B cell (primary cell): ENCODE data around the gene S1PR3. TPM values are rescaled to one million over a fixed set of nuclear protein-coding genes. Genes with fewer than 3 reads are reported as not detected.

ENCODE experiments used
- ATAC-seq: fragments of 200-7000 bp; cut with Tn5 transposase; one replicate; pipeline ENCODE4 v1.10.0; 2021; ENCODE audit warnings: low read depth, mild to moderate bottlenecking, moderate number of reproducible peaks, moderate library complexity
- CTCF ChIA-PET: fragments of 350-600 bp; sonication (Branson Sonifier 250); formaldehyde crosslinking; loops from one replicate; lab custom pipeline; 2021; ENCODE audit warnings: antibody characterized with exemption, inconsistent platforms; lab: Charles Lee
- POLR2A ChIA-PET: fragments of 350-600 bp; sonication (Branson Sonifier 250); formaldehyde crosslinking; loops from one replicate; lab custom pipeline; 2021; ENCODE audit warnings: antibody characterized with exemption; lab: Charles Lee
- DNase-seq: peaks from one replicate; pipeline ENCODE4 v3.0.0; 2013
- H2AFZ ChIP-seq: 2 replicates; pipeline ENCODE4 v1.6.1; 2012; ENCODE audit warnings: mild to moderate bottlenecking, low read depth, low read length; ENCODE audit not compliant: insufficient read depth, poor library complexity, severe bottlenecking
- H3K27ac ChIP-seq, 2 donors: 1 replicate in 1 of 2; 2 replicates in 1 of 2; pipeline ENCODE4 v1.5.1; 2012 to 2013; ENCODE audit warnings: low read length in 2 of 2, mild to moderate bottlenecking in 2 of 2, moderate library complexity in 1 of 2
- H3K27me3 ChIP-seq, 4 experiments: fragments of 200-600 bp in 1 of 4; sonication (generic) in 1 of 4; replicated peaks in 1 of 4; 1 replicate in 2 of 4; 2 replicates in 2 of 4; pipeline versions ENCODE4 v1.6.1 to v1.7.0; 2013 to 2016; ENCODE audit warnings: low read length in 3 of 4, mild to moderate bottlenecking in 2 of 4, mixed read lengths in 1 of 4, moderate library complexity in 1 of 4; ENCODE audit not compliant: insufficient read depth in 4 of 4, control insufficient read depth in 3 of 4; ENCODE audit errors: control extremely low read depth in 1 of 4
- H3K36me3 ChIP-seq, 2 experiments: replicated peaks in 1 of 2; 1 replicate in 1 of 2; 2 replicates in 1 of 2; pipeline versions ENCODE4 v1.6.1 to v1.7.1; 2013; ENCODE audit warnings: low read length in 1 of 2; ENCODE audit not compliant: insufficient read depth in 2 of 2, control insufficient read depth in 1 of 2; ENCODE audit errors: control extremely low read depth in 1 of 2, extremely low read depth in 1 of 2
- H3K4me1 ChIP-seq, 2 donors: fragments of 200-600 bp in 1 of 2; sonication (generic) in 1 of 2; 1 replicate in 1 of 2; 2 replicates in 1 of 2; pipeline versions ENCODE4 v1.5.1 to v1.6.1; 2013 to 2017; ENCODE audit warnings: low read length in 2 of 2; ENCODE audit not compliant: control insufficient read depth in 2 of 2, insufficient read depth in 2 of 2
- H3K4me2 ChIP-seq: replicated peaks from 2 replicates; pipeline ENCODE3; 2012; ENCODE audit warnings: mild to moderate bottlenecking, low read depth, low read length; ENCODE audit not compliant: poor library complexity, severe bottlenecking
- H3K4me3 ChIP-seq, 5 experiments: fragments of 200-600 bp in 1 of 5; sonication (generic) in 1 of 5; 1 replicate in 3 of 5; 2 replicates in 2 of 5; pipeline versions ENCODE4 v1.5.1 to v1.7.0; 2011 to 2016; ENCODE audit warnings: low read length in 4 of 5, mild to moderate bottlenecking in 4 of 5, low read depth in 2 of 5, control low read depth in 1 of 5, moderate library complexity in 1 of 5; ENCODE audit not compliant: insufficient read depth in 1 of 5; ENCODE audit errors: control extremely low read depth in 1 of 5, extremely low read depth in 1 of 5
- H3K79me2 ChIP-seq: fragments of 200-600 bp; sonication (generic); one replicate; pipeline ENCODE4 v1.6.0; 2016; ENCODE audit warnings: low read length; ENCODE audit not compliant: control insufficient read depth, insufficient read depth
- H3K9ac ChIP-seq: fragments of 200-600 bp; sonication (generic); 2 replicates; pipeline ENCODE4 v1.6.1; 2017; ENCODE audit warnings: mild to moderate bottlenecking, low read length, moderate library complexity
- H3K9me3 ChIP-seq, 3 donors: one replicate each; pipeline versions ENCODE4 v1.6.1 to v1.7.1; 2013; ENCODE audit warnings: low read length in 2 of 3; ENCODE audit not compliant: control insufficient read depth in 2 of 3, insufficient read depth in 1 of 3; ENCODE audit errors: control extremely low read depth in 1 of 3
- H4K20me1 ChIP-seq: 2 replicates; pipeline ENCODE4 v1.6.0; 2012; ENCODE audit warnings: mild to moderate bottlenecking, low read length; ENCODE audit not compliant: insufficient read depth, control insufficient read depth, poor library complexity, severe bottlenecking
- H3K27ac Mint-ChIP-seq: one replicate; pipeline ENCODE4 v1.8.0; 2021; ENCODE audit warnings: mixed read lengths
- H3K27me3 Mint-ChIP-seq: one replicate; pipeline ENCODE4 v1.8.0; 2021; ENCODE audit warnings: mixed read lengths
- H3K4me1 Mint-ChIP-seq: one replicate; pipeline ENCODE4 v1.8.0; 2021; ENCODE audit warnings: mixed read lengths
- H3K4me3 Mint-ChIP-seq: one replicate; pipeline ENCODE4 v1.8.0; 2021; ENCODE audit warnings: mixed read lengths
- H3K9me3 Mint-ChIP-seq: one replicate; pipeline ENCODE4 v1.8.0; 2022; ENCODE audit warnings: mixed read lengths; ENCODE audit not compliant: insufficient read depth
- EZH2 ChIP-seq: IDR thresholded peaks from 2 replicates; pipeline ENCODE4 v1.6.1; 2012; ENCODE audit warnings: borderline replicate concordance, low read depth, mild to moderate bottlenecking, moderate library complexity, low read length; ENCODE audit not compliant: insufficient read depth, poor library complexity, severe bottlenecking
- WGBS: methylation state at CpG from one replicate; pipeline ENCODE4 v1.1.5; 2013; ENCODE audit warnings: missing lambda C conversion rate; ENCODE audit not compliant: insufficient coverage; 5-methylcytosine and 5-hydroxymethylcytosine counted together
- intact Hi-C: fragments of 100-400 bp; cut with micrococcal nuclease; formaldehyde crosslinking; loops from one replicate; pipeline ENCODE4 v1.10.0; 2022
- polyA plus RNA-seq: library from polyadenylated mRNA; depleted of rRNA; stranded (reverse); fragments of >200 nt; gene quantifications from 2 replicates; pipeline ENCODE4 v1.2.3, GENCODE V29; 2012
- total RNA-seq, 2 donors: library from RNA; stranded (reverse); fragments of 120-200 nt in 1 of 2; gene quantifications; 1 replicate in 1 of 2; 2 replicates in 1 of 2; pipeline versions ENCODE4 v1.2.3 to v1.2.4, GENCODE V29; 2013 to 2022
- TF ChIP-seq, protein P1 (sequence below): fragments of 200-600 bp; IDR thresholded peaks from one replicate; pipeline ENCODE4 v1.8.0; 2022; ENCODE audit warnings: antibody characterized with exemption, mild to moderate bottlenecking

Gene S1PR3
- total and polyA plus RNA-seq, 2 donors (not counting 1 experiment from before 2014, with no cell fraction given): 0.25 TPM; not detected in 1

DNA sequence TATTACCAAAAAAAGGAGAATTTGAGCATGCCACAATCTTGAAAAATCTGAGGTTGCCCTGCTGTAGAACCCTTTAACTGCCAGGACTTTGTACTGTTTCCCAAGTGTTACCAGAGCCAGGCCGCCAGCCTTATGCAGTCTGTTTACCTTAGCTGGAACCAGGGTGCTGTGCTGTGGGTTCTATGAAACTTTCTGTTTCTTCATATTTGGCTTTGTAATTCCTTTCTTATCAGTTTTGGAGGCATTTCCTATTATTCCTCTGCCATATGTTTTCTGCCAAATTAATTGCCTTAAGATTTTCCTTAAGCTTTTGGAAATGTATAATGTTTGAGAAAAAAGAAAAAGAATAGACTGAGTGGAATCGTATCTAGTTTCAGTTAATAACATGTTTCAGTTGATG is 2.1 kb downstream of the S1PR3 start:
- Histone ChIP-seq H3K9ac (no peak overlapping the region), H3K4me2 (no peak overlapping the region), H3K4me3 (no peak overlapping the region), H3K27ac (no peak overlapping the region), H3K36me3 (no peaks in the 10 kb centered on the region), H2AFZ (no peak overlapping the region), H3K4me1 (peaks cover 15 to 19% of the 10 kb centered on the region in 2 donors), H3K27me3 (peaks cover 0 to 42% (median 19%) of the 10 kb centered on the region in 4 experiments), H4K20me1 (no peaks in the 10 kb centered on the region), H3K79me2 (no peaks in the 10 kb centered on the region), H3K9me3 (no peaks in the 10 kb centered on the region)
- TF ChIP-seq EZH2: no peak
- TF ChIP-seq, protein P1, sequence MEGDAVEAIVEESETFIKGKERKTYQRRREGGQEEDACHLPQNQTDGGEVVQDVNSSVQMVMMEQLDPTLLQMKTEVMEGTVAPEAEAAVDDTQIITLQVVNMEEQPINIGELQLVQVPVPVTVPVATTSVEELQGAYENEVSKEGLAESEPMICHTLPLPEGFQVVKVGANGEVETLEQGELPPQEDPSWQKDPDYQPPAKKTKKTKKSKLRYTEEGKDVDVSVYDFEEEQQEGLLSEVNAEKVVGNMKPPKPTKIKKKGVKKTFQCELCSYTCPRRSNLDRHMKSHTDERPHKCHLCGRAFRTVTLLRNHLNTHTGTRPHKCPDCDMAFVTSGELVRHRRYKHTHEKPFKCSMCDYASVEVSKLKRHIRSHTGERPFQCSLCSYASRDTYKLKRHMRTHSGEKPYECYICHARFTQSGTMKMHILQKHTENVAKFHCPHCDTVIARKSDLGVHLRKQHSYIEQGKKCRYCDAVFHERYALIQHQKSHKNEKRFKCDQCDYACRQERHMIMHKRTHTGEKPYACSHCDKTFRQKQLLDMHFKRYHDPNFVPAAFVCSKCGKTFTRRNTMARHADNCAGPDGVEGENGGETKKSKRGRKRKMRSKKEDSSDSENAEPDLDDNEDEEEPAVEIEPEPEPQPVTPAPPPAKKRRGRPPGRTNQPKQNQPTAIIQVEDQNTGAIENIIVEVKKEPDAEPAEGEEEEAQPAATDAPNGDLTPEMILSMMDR: no peak
- H3K9me3 Mint-ChIP-seq: no peaks in the 10 kb centered on the region
- no peak overlapping the region for H3K4me3 Mint-ChIP-seq
- H3K27ac Mint-ChIP-seq: no peak overlapping the region
- CTCF ChIA-PET: no interaction called here
- intact Hi-C loops: no loop called here
- DNase-seq (no peak), ATAC-seq (no peak)
- 40% methylated on average over 1 of the region's 2 CpGs for WGBS
- POLR2A ChIA-PET: no interaction called here
- H3K27me3 Mint-ChIP-seq: peaks cover 49% of the 10 kb centered on the region
- peaks cover 15% of the 10 kb centered on the region for H3K4me1 Mint-ChIP-seq

DNA sequence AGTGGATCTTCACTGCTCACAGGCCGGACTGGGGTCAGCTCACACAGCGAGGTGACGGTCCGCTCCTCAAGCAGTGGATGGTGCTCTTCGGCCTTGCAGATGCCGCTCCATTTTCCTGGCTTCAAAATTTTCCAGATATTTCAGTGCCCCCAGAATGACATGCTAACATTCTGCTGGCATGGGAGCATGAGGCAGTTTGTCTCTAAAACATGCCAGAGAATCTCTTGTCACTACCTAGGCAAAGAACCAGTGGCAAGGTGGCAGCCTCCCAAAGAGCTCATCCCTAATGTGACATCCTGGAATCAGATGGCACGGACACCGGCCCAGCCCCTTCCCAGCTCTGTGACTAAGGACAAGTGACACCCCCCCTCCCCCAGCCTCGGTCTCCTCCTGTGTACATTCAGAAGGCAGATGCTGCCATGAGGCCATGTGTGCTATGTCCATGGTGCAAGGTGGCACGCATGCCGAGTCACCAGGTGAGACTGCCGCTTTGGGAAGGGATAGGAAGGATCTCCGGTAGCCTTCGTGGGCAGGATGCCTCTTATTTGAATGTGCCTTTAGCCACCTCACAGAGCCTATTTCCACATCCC is 2.7 kb downstream of the S1PR3 start:
- Mint-ChIP-seq H3K9me3 (no peaks in the 10 kb centered on the region), H3K27ac (no peak overlapping the region), H3K4me1 (peaks cover 14% of the 10 kb centered on the region), H3K4me3 (no peak overlapping the region), H3K27me3 (peaks cover 46% of the 10 kb centered on the region)
- DNase-seq: no peak
- Histone ChIP-seq H3K79me2 (no peaks in the 10 kb centered on the region), H3K4me3 (no peak overlapping the region), H2AFZ (no peak overlapping the region), H3K27ac (no peak overlapping the region), H3K27me3 (peaks cover 0 to 42% (median 19%) of the 10 kb centered on the region in 4 experiments), H3K9ac (no peak overlapping the region), H4K20me1 (no peaks in the 10 kb centered on the region), H3K4me1 (peaks cover 15 to 19% of the 10 kb centered on the region in 2 donors), H3K9me3 (no peaks in the 10 kb centered on the region), H3K36me3 (no peaks in the 10 kb centered on the region), H3K4me2 (no peak overlapping the region)
- ChIA-PET CTCF (no interaction called here), POLR2A (no interaction called here)
- TF ChIP-seq, protein P1: no peak
- TF ChIP-seq EZH2: no peak
- intact Hi-C loops: no loop called here
- WGBS: 99% methylated on average over 7 of the region's 14 CpGs
- ATAC-seq: no peak
